Endothelial cell of hepatic sinusoid (primary cell): Measurements from ENCODE around the gene S100A2.
"Not testable (repeated sequence)": the region's sequence is repeated elsewhere in the genome, so short reads cannot be mapped to it uniquely, and the experiment has no call there.

Experiments used
- in situ Hi-C: cut with HindIII; loops from 2 replicates; pipeline ENCODE4 v1.10.0; 2017; ENCODE audit warnings: low sequenced_read_pairs

The S100A2 gene

DNA sequence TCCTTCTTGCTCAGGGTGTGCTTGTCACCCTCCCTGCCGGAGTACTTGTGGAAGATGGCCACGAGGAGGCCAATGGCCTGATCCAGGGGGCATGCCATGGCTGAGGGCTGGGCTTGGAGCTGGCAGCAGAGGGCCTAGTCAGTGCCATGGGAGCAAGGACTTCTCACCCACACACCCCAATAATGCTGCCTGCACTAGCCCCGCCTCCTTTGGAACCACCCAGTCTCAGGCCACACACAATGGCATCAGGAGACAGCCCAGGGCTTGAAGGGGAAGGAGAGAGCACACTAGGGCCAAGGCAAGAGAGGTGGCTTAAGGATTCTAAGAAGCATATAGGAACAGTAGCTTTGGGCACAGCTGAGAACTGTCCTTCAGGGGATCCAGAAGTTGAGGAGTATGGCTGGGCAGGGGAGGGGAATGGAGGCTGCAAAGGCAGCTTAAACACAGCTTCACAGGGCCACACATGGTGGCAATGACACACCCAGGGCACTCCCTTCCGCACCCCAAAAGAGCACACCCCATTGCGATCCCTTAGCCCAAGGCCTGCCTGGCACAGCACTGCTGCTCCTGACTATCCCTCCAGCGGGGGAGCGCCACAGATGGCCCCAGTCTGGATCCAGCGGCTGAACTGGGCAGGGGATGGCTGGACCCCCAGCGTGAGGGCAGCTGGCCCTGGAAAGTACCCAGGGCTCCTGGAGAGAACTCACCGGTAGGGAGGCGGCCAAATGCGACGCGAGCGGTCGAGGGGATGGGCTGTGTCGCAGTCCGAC lies 30.2 kb downstream of the S100A2 start, which contains the start of gene S100A6:
S100A6 (minus strand) TSS at position 750 of the 770 bp plus-strand sequence; CDS start at position 98, 652 bp downstream.
- in situ Hi-C loops: no loop called here

DNA sequence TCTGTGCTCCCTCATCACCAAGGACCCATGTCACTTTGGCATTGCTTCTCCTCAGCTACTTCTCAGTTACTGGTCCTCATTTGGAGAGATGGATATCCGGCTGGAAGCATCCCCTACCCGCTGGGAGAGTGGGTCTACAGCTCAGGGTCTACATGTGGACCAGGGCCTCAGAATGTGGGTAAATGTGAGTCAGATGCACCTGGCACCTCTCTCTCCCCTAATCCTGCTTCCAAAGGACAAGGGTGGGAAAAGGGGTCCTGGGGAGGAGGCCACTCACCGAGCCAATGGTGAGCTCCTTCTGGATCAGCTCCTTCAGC lies 30.8 kb downstream of the S100A2 start:
- in situ Hi-C loops: no loop called here

- in situ Hi-C loops: no loop called here
Observed at GRCh38 chr1:153534226-153534924, 31.3 kb downstream of the S100A2 start.

DNA sequence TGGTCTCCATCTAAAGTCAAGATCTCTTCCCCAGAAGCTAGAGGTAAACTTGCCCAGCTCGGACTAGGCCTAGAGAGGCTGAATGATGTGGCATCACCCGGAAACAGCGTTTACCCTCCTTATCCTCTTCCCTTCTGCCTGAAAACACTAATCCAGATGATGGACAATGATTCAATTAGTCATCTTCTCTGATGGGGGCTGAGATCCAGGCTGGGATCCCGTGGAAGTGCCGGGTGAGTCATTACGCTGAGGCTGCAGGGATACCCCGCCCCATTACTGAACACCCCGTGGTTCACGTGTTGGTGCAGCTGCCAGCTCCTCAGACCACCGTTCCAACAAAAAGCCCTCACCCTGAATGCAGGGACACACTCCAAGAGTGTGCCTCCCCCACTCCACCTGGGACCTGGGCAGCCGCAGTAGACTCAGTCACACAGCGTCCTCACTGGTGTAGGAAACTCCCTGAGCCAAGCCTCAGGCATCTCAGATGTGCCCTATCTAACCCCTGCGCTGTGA lies 31.9 kb downstream of the S100A2 start:
- in situ Hi-C loops: no loop called here

DNA sequence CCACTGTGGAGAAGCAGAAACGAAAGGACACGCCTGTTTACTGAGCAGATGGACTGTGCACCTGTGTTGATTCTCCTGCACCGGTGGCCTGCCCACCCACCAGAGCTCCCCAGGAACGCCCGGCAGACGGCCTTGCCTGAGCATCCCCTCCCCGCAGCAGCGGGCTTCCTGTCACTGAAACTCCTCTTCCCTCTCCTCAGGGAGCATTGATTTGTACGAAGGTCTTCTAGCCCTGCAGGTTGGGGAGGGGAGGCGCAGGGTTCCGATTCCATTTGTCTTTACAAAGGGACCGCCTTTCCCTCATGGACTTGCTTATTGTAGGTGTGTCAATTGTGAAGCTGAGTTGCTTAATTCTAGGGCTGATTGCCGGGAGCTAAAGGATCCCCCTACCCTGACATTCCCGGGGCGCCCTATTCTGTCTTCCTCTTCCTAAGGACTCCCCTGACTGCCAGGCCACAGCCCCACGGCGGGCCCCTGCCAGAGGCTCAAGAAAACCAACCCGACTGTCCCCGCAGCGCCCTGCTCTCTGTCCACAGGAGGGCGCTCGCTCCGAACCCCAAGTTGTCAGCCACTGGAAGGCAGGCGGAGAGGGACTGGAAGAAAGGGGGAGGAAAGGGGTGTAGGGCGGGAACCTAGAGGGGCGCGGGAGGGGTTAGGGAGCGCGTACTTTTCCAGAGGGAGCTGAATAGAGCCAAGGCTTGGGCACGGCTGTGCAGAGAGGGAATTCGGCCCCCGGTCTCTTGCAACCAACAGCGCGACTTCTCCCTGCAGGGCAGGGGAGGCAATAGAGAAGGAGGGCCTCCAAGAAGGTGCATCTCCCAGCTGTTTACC lies 32.7 kb downstream of the S100A2 start:
- in situ Hi-C loops: no loop called here

DNA sequence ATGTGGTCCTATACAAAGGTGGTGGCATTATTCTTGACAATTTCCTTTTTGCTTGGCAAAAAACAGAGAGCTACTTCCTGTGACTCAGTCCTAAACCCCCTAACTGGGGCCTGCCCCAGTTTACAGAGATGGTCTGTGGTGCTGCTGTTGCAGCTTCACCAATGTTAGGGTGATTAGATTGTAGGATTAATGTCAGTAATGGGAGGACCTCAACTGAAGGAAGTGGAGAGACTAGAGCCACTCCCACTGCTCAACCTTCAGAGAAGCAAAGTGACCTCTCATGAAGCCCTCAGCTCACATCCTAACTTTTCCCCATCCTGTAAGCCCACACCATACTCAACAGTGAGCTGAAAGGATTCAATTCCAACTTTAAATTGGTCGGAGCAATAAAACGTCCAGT lies 33.5 kb downstream of the S100A2 start:
- in situ Hi-C loops: no loop called here

DNA sequence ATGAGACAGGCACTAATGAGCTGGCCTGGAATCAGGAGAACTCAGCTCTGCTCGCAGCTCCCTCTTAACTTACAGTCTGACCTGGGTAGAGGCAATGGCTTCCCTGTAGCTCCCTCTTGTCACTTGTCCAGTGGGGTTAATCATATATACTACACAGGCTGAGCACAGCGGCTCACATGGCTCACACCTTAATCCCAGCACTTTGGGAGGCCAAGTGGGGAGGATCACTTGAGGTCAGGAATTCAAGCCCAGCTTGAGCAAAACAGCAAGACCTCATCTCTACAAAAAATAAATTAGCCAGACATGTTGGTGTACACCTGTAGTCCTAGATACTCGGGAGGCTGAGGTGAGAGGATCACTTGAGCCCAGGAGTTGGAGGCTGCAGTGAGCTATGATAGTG lies 34.0 kb downstream of the S100A2 start:
- in situ Hi-C loops: no loop called here

- in situ Hi-C loops: no loop called here
Observed at GRCh38 chr1:153527683-153528040, 38.0 kb downstream of the S100A2 start.

GRCh38 chr1:153527023-153527682 lies 38.5 kb downstream of the S100A2 start:
- in situ Hi-C loops: no loop called here

DNA sequence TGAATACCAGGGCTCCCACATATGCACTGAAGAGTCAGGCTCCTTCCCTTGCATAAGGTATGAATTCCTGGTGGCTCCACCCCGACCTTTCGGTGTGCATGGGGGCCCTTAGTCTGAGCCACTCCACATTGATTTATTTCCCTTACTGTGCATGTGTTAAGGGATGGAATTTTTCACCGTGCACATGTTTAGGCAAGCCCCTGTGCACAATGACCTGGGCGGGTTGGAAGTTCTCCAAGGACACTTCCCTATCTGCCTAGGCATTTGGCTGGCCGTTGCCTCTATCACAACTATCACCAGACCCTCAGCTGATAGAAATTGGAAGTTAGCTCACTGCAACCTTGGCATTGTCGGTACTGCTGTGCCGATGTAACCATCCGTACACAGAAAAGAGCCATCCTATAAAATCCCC lies 39.5 kb downstream of the S100A2 start:
- in situ Hi-C loops: no loop called here

- in situ Hi-C loops: no loop called here
Observed at GRCh38 chr1:153525088-153525728, 40.4 kb downstream of the S100A2 start.

GRCh38 chr1:153522353-153523048 lies 43.1 kb downstream of the S100A2 start:
- in situ Hi-C loops: not testable (repeated sequence)

DNA sequence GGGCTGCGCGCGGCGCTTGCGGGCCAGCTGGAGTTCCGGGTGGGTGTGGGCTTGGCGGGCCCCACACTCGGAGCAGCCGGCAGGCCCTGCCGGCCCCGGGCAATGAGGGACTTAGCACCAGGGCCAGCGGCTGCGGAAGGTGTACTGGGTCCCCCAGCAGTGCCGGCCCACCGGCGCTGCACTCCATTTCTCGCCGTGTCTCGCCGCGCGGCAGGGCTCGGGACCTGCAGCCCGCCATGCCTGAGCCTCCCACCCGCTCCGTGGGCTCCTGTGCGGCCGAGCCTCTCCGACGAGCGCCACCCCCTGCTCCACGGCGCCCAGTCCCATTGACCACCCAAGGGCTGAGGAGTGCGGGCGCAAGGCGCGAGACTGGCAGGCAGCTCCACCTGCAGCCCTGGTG lies 43.8 kb downstream of the S100A2 start:
- in situ Hi-C loops: not testable (repeated sequence)

DNA sequence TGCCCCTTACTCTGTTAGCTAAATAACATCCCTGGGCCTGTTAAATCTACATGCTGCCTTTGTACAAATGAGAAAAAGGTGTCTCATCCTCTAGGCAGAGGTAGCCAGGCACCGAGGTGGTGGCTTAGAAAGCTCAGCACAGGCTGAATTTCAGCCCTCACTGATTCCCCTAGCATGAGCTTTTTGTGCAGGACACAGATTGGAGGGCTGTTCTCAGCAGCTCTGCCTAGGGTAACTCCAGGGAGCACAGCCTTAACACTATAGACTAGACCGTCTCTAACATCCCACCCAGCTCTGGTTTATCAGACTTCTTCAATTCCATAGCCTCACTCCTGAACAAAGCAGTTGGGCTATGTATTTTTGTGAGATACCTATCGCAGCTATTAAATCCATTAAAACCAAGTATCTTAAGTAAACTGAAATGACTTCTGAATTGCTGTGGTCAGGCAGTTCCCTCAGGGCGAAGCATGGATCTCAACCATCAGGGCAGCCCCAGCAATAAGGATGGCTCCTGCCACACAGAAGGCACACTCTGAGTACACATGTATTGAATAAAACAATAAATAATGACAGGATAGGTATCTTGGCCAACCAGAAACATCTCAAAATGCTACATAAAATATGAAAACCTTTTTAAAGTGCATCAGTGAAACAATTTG lies 44.7 kb downstream of the S100A2 start:
- in situ Hi-C loops: no loop called here

DNA sequence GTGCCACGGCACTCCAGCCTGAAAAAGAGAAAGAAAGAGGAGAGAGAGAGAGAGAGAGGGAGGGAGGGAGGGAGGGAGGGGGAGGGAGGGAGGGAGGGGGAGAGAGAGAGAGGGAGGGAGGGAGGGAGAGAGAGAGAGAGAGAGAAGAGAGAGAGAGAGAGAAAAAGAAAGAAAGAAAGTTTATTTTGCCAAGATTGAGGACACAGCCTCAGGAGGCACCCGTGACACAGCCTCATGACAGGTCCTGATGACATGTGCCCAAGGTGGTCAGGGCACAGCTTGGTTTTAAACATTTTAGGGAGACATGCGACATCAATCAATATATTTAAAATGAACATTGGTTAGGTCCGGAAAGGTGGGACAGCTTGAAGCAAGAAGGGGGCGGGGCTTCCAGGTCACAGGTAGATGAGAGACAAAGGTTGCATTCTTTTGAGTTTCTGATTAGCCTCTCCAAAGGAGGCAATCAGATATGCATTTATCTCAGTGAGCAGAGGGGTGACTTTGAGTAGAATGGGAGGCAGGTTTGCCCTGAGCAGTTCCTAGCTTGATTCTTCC lies 45.4 kb downstream of the S100A2 start:
- in situ Hi-C loops: not testable (repeated sequence)

DNA sequence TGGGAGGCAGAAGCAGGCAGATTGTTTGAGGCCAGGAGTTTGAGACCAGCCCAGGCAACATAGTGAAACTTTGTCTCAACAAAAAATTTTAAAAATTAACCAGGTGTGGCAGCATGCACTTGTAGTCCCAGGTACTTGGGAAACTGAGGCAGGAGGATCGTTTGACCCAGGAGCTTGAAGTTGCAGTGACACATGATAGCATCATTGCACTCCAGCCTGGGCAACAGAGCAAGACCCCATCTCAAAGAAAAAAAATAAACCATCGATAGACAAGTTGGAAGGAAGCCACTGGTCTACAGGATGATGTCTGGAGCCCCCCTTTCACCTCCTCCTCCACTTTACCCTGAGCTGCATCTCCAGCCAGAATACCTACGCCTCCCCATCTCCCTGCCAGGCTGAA lies 46.4 kb downstream of the S100A2 start:
- in situ Hi-C loops: no loop called here

DNA sequence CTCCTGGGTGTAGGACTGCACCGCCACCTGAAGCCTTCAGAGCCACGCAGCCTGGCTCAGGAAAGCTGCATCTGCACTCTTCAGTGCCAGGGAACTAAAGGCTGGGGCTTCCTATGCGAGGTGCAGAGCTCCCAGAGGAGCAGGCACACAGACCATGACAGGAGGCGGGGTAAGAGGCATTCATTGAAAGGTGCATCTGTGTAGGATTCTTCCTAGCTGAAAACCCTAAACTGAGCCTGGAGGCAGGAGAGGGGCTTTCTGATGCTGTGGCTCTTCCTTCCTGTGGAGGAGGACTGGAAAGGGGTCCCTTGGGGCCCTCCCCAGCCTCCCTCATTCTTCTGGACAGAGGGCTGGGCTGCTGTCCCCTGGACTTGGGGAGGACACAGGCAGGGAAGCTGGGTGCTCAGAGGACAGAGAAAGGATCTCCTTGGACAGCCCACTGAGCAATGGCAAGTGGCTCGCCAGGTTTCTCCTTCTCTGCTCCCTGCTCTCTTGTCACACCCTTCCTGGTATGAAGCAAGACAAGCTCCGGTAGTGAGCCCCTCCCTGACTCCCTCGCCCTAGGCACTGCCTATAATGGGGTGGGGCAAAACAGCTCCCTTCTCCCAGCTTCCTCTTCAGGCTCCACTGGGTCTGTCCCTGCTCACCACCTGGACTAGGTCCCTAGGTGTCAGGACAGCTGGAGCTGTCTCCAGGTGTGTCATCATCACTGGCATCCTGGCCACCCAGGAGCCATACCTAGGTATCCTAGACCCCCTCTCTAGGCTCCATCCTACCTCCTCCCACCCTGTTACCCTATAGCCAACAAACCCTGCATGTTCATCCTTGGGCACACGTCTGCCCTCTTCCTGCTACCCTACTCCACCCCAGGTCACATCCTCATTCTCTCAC lies 49.9 kb downstream of the S100A2 start:
- in situ Hi-C loops: no loop called here

GRCh38 chr1:153513666-153514065 lies 52.0 kb downstream of the S100A2 start:
- in situ Hi-C loops: no loop called here
